SK-N-SH treated with all-trans-retinoic acid at 6 μM for 48 hours (cell line): Measurements from ENCODE around the gene CD22.
"Not testable (repeated sequence)": the region's sequence is repeated elsewhere in the genome, so short reads cannot be mapped to it uniquely, and the experiment has no call there.

Experiments used
- ARNTL ChIP-seq: fragments of 450-650 bp; formaldehyde crosslinking; IDR thresholded peaks from 2 replicates; pipeline ENCODE4 v1.5.0; 2020; ENCODE audit warnings: low read depth, mild to moderate bottlenecking, moderate library complexity, borderline replicate concordance
- GLIS3 ChIP-seq: fragments of 250-450 bp; sonication (Bioruptor Pico); IDR thresholded peaks from 2 replicates; pipeline ENCODE4 v1.5.0; 2020; ENCODE audit warnings: mild to moderate bottlenecking, moderate library complexity
- OSR1 ChIP-seq: fragments of 250-450 bp; sonication (Bioruptor Pico); IDR thresholded peaks from 2 replicates; pipeline ENCODE4 v1.8.0; 2022; ENCODE audit warnings: moderate library complexity, mild to moderate bottlenecking, inconsistent platforms
- RARB ChIP-seq: fragments of 250-450 bp; sonication (Bioruptor Pico); IDR thresholded peaks from 2 replicates; pipeline ENCODE4 v1.8.0; 2021; ENCODE audit warnings: mild to moderate bottlenecking, moderate library complexity
- TCF4 ChIP-seq: fragments of 250-450 bp; sonication (Bioruptor Pico); IDR thresholded peaks from 2 replicates; pipeline ENCODE4 v1.8.0; 2021; ENCODE audit warnings: mild to moderate bottlenecking, moderate library complexity, borderline replicate concordance
- ZFP3 ChIP-seq: fragments of 250-450 bp; sonication (Bioruptor Pico); IDR thresholded peaks from 2 replicates; pipeline ENCODE4 v1.5.0; 2020; ENCODE audit warnings: mild to moderate bottlenecking, moderate library complexity
- ZNF70 ChIP-seq: fragments of 450-650 bp; formaldehyde crosslinking; IDR thresholded peaks from 2 replicates; pipeline ENCODE4 v1.5.0; 2020; ENCODE audit warnings: mild to moderate bottlenecking, moderate library complexity
- ZNF8 ChIP-seq: fragments of 450-650 bp; formaldehyde crosslinking; IDR thresholded peaks from 2 replicates; pipeline ENCODE4 v1.5.0; 2020; ENCODE audit warnings: mild to moderate bottlenecking, moderate library complexity
- TF ChIP-seq, protein P1 (sequence below): fragments of 250-450 bp; sonication (Bioruptor Pico); IDR thresholded peaks from 2 replicates; pipeline ENCODE4 v1.5.1; 2021; ENCODE audit warnings: mild to moderate bottlenecking, moderate library complexity
- TF ChIP-seq, protein P2 (sequence below): fragments of 250-450 bp; sonication (Bioruptor Pico); IDR thresholded peaks from 2 replicates; pipeline ENCODE4 v1.5.0; 2020; ENCODE audit warnings: mild to moderate bottlenecking, moderate library complexity

DNA sequence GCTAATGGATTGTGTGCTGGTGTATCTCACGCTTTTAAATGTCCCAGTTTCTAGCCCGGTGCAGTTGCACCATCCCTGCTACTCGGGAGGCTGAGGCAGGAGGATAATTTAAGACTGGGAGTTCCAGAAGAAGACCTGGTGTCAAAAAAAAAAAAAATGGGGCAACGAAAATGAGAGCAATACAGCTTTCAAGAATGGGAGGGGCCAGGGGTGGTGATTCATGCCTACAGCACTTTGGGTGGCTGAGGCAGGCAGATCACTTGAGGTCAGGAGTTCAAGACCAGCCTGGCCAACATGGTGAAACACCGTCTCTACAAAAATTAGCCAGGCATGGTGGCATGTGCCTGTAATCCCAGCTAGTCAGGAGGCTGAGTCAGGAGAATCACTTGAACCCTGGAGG lies 42.9 kb upstream of the CD22 start:
- TF ChIP-seq ARNTL (CRISPR knock-in tag); TCF4 (CRISPR knock-in tag); OSR1 (CRISPR knock-in tag); RARB; ZFP3; GLIS3 (CRISPR knock-in tag); ZNF8 (CRISPR knock-in tag); ZNF70 (CRISPR knock-in tag): not testable (repeated sequence)
- TF ChIP-seq, protein P1, sequence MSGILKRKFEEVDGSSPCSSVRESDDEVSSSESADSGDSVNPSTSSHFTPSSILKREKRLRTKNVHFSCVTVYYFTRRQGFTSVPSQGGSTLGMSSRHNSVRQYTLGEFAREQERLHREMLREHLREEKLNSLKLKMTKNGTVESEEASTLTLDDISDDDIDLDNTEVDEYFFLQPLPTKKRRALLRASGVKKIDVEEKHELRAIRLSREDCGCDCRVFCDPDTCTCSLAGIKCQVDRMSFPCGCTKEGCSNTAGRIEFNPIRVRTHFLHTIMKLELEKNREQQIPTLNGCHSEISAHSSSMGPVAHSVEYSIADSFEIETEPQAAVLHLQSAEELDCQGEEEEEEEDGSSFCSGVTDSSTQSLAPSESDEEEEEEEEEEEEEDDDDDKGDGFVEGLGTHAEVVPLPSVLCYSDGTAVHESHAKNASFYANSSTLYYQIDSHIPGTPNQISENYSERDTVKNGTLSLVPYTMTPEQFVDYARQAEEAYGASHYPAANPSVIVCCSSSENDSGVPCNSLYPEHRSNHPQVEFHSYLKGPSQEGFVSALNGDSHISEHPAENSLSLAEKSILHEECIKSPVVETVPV (CRISPR knock-in tag): not testable (repeated sequence)
- TF ChIP-seq, protein P2, sequence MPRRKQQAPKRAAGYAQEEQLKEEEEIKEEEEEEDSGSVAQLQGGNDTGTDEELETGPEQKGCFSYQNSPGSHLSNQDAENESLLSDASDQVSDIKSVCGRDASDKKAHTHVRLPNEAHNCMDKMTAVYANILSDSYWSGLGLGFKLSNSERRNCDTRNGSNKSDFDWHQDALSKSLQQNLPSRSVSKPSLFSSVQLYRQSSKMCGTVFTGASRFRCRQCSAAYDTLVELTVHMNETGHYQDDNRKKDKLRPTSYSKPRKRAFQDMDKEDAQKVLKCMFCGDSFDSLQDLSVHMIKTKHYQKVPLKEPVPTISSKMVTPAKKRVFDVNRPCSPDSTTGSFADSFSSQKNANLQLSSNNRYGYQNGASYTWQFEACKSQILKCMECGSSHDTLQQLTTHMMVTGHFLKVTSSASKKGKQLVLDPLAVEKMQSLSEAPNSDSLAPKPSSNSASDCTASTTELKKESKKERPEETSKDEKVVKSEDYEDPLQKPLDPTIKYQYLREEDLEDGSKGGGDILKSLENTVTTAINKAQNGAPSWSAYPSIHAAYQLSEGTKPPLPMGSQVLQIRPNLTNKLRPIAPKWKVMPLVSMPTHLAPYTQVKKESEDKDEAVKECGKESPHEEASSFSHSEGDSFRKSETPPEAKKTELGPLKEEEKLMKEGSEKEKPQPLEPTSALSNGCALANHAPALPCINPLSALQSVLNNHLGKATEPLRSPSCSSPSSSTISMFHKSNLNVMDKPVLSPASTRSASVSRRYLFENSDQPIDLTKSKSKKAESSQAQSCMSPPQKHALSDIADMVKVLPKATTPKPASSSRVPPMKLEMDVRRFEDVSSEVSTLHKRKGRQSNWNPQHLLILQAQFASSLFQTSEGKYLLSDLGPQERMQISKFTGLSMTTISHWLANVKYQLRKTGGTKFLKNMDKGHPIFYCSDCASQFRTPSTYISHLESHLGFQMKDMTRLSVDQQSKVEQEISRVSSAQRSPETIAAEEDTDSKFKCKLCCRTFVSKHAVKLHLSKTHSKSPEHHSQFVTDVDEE (CRISPR knock-in tag): not testable (repeated sequence)
